ENCODE measurements around the gene MYH16.
"Not testable (repeated sequence)": the region's sequence is repeated elsewhere in the genome, so short reads cannot be mapped to it uniquely, and the experiment has no call there.

The MYH16 gene

DNA sequence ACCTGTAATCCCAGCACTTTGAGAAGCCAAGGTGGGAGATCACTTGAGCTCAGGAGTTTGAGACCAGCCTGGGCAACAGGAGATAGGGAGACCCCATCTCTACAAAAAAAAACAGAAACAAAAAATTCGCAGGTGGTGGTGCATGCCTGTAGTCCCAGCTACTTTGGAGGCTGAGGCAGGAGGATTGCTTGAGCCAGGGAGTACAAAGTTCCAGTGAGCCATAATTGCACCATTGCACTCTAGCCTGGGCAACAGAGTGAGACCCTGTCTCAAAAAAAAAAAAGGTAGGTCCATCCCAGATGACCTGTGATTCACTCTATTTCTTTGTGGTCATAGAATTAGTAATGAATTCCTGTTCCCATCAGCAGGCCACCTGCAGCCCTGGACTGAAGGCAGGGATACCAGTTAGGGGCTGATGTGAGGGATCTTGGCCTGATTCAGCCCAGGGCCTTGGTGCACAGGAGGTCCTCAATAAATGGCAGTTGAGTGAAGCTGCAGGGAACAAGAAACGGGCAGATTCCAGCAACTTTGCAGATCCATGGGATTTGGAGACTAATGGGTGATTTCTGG lies at the start of gene MYH16:
Gene MYH16 (plus strand): TSS at position 364 of the 570 bp plus-strand sequence.
- DNase-seq, result no peak

DNA sequence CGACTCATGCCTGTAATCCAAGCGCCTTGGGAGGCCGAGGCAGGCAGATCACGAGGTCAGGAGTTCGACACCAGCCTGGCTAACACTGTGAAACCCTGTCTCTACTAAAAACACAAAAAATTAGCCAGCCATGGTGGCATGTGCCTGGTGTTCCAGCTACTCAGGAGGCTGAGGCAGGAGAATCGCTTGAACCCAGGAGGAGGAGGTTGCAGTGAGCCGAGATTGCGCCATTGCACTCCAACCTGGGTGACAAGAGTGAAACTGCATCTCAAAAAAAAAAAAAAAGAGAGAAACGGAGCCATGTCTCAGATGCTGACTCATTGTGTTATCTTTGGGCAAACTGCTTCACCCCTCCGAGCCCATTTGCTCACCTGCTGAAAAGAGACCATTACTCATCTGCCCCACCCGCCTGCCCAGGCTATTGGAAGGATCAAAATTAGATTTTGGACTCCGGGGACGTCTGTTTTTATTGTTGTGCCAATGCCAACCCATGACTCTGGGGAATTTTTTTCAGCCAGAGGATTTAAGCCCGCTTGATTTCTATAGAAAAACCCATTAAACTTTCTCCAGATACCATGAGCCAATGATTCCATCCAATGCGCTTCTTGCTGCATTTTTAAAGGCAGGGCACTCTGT lies 48.3 kb upstream of the MYH16 start:
- DNase-seq, result not testable (repeated sequence)

GRCh38 chr7:99224899-99225265 lies 47.8 kb upstream of the MYH16 start:
- DNase-seq, result no peak

GRCh38 chr7:99229234-99229633 lies 43.4 kb upstream of the MYH16 start:
- DNase-seq, result no peak

DNA sequence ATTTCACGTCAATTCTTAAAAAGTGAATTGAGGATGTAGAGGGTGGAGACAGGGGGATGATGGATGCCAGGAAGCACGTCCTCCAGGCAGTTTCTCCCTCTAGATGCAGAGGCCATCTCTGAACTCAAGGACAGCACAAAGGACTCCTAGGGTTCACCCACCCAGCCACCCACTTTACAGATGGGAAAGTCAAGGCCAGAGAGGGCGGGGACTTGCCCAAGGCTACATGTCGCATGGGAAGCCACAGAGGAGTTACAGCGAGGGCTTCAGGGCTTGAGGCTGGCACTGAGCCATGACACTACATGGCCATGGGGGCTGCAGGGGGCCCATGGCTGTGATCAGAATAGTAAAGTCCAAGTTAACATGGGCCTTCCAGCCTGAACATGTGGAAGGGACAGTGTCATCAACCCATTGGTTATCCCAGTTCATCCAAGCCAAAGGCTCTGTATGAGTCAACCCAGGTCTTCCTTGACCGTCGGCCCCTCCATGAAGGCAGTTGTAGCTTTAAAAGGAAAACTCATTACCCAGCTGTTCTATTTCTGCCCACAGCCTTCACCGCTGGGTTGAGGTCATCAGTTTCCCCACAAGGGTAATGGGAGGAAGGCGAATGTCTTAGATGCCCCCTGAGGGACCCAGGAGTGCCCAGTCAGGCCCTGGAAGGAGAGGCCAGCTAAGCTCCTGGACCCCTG lies 40.4 kb upstream of the MYH16 start:
- DNase-seq, result no peak

- not testable (repeated sequence) for DNase-seq
These were observed 39.7 kb upstream of the MYH16 start for GRCh38 chr7:99232955-99233354.

DNA sequence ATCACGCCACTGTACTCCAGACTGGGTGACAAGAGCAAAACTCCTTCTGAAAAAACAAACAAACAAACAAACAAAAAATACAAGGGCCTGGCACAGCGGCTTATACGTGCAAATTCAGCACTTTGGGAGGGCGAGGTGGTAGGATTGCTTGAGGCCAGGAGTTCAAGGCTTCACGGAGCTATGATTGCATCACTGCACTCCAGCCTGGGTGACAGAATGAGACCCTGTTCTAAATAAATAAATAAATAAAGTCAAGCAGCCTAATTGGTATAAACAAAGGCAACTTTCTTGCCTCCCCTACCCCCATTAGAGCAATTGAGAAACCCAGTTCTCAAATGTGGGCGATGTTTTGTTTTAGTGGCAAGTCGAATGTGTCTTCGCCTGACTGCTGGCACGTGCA lies 38.5 kb upstream of the MYH16 start:
- DNase-seq, result no peak

- no peak for DNase-seq
These were observed 36.7 kb upstream of the MYH16 start for GRCh38 chr7:99235925-99236324.

- not testable (repeated sequence) for DNase-seq
These were observed 34.8 kb upstream of the MYH16 start for GRCh38 chr7:99237876-99238275.

GRCh38 chr7:99238558-99239341 lies 33.9 kb upstream of the MYH16 start:
- DNase-seq, result no peak

- no peak for DNase-seq
These were observed 30.0 kb upstream of the MYH16 start for GRCh38 chr7:99242682-99243081.

GRCh38 chr7:99243751-99244337 lies 28.8 kb upstream of the MYH16 start:
- DNase-seq, result no peak

GRCh38 chr7:99244939-99245338 lies 27.7 kb upstream of the MYH16 start:
- DNase-seq, result no peak

- no peak for DNase-seq
These were observed 24.1 kb upstream of the MYH16 start for GRCh38 chr7:99248391-99249095.

DNA sequence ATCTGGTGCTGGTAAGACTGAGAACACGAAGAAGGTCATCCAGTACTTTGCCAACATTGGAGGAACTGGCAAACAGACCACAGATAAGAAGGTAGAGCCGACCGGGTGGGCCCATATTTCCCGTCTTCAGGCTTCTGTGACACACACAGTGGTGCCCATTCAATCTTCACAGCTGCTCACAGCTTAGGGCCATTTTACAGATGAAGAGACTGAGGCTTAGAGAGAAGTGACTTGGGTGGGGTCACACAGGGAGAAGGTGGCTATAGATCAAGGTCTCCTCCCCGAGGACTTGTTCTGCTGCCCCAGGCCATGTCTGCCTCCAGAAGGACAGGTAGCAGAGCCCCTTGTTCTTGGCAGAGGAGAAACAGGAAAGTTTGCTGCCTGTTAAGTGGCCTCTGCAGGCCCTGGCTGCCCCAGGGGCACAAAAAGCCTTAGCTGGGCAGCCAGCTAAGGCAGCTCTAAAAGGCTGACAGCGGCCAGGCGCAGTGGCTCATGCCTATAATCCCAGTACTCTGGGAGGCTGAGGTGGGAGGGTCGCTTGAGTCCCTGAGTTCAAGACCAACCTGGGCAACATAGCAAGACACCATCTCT lies 22.6 kb upstream of the MYH16 start:
- DNase-seq, result no peak

DNA sequence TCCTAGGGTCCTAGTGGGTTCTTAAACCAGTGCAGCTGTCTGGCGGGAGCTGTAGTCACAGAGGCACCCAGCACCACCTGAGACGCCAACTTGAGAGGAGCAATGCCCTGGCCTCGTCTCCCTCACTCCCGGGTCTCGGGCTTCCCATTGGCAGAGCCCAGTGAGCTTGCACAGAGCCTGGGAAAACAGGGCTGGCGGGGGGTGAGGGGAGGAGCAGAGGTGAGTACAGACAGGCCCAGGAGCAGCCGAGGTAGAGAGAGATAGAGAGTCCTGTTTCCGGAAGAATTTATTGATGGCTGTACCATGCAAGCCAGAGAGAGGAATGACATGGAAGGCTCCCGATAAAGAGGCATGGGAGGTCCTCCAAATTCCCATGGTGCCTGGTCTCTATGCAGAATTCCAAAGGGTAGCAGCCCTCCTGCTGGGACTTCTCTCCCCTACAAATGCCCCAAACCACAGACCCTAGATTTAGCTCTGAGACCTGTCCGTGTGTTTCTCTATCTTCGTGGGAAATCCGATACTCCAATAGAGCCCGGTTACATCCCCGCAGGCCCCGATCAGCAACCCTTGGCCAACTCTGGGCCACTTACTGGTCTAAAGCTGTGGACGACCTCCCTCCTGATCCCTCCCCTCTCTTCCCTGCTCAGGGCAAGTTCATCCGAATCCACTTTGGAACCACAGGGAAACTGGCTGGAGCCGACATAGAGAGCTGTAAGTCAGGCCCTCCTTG lies 20.3 kb upstream of the MYH16 start:
- DNase-seq, result no peak

DNA sequence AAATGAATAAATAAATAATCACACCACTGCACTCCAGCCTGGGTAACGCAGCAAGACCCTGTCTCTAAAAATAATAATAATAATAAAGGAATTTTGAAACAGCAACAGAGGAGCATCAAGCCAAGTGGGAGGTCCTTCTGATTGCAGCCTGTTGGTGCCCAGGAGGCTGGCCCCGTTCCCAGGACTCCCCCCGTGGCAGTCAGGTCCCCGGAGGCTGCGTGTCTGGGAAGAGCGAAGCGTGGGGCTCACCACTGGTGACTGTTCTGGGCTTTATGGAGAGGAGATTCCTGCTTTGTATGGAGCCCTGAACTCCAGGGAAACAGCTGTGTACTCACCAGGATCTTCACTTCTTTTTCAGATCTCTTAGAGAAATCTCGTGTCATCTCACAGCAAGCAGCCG lies 19.3 kb upstream of the MYH16 start:
- DNase-seq, result no peak

GRCh38 chr7:99254390-99254789 lies 18.2 kb upstream of the MYH16 start:
- no peak for DNase-seq

DNA sequence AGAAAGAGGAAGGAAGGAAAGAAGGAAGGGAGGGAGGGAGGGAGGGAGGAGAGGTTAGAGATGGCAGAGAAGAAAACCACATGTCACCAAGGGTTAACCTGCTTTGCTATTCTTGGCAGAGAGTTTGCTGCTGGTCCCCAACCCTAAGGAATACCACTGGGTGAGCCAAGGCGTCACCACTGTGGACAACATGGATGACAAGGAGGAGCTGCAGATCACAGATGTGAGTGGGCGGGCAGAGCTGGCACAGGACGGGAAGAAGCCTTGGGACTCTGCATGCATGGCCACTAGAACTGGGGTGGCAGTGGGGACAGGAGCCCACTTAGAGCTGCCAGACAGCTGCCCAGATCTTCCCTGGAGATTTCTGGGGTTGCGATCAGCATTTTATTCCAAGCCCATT lies 17.2 kb upstream of the MYH16 start:
- DNase-seq, result no peak

- DNase-seq, result no peak
These were observed 15.6 kb upstream of the MYH16 start for GRCh38 chr7:99257065-99257464.

DNA sequence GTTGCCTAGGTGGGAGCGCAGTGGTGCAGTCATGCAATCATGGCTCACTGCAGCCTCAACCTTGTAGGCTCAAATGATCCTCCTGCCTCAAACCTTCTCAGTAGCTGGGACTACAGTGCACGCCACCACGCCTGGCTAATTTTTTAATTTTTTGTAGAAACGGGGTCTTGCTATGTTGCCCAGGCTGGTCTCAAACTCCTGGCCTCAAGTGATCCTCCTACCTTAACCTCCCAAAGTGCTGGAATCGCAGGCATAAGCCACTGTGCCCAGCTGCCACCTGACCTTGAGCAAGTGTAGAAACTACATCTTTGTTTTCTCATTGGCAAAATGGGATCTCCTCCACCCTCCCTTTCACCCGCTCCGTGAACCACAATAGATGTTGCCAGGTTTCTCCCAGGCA lies 15.0 kb upstream of the MYH16 start:
- no peak for DNase-seq

- no peak for DNase-seq
These were observed 14.1 kb upstream of the MYH16 start for GRCh38 chr7:99258501-99258900.
